ENCODE data around the gene AVPI1. TPM values are rescaled to one million over a fixed set of nuclear protein-coding genes. Genes with fewer than 3 reads are reported as not detected.
"Not testable (repeated sequence)": the region's sequence is repeated elsewhere in the genome, so short reads cannot be mapped to it uniquely, and the experiment has no call there.

AVPI1 gene
- total RNA-seq, 4 donors from 2014 or later = 34.2 to 136 (median 45.4) TPM

GRCh38 chr10:97640174-97640867, 46.7 kb downstream of the AVPI1 start, which contains the start of gene PI4K2A:
Gene PI4K2A (plus strand): TSS chr10:97640671. CDS start chr10:97640743, 72 bp downstream.
- H3K36me3 ChIP-seq = peaks cover 0 to 15% of the 10 kb centered on the region in 2 donors
- H3K27ac ChIP-seq = peak within 1 kb of the TSS; percentile 76 to 94 (median 91)
- no peaks in the 10 kb centered on the region for H3K9me3 ChIP-seq
- 5% methylated on average over 18 to 24 of the region's 54 CpGs for WGBS, 2 donors (ENCODE audit: low coverage in 1 of 2)
- peaks cover 3 to 24% (median 8%) of the 10 kb centered on the region in 3 donors for H3K4me1 ChIP-seq
- H3K4me3 ChIP-seq = peak within 1 kb of the TSS; percentile 67 to 69
- ATAC-seq = peak; percentile 99
- TF ChIP-seq CTCF (IDR thresholded peaks at IDR 0.05) = peak in 1 of 4 experiments; percentile 10
- TF ChIP-seq POLR2A (IDR thresholded peaks at IDR 0.05) = peak; percentile 86 to 89
- no peak for TF ChIP-seq EP300 (IDR thresholded peaks at IDR 0.05)
- peak; percentile 82 for TF ChIP-seq POLR2AphosphoS5 (IDR thresholded peaks at IDR 0.05)
- H3K27me3 ChIP-seq = no peaks in the 10 kb centered on the region

DNA sequence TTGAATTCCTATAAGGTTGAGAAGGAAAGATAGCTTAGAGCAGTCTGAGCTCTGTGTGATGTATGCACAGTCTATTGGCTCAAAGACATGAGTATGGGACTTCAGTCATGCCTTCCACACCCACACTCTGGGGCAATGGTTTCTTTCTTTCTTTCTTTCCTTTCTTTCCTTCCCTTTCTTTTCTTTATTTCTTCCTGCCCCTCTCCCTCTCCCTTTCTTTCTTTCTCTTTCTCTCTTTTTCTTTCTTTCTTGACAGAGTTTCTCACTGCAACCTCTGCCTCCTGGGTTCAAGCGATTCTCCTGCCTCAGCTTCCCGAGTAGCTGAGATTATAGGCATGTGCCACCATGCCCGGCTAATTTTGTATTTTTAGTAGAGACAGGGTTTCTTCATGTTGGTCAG, 48.0 kb downstream of the AVPI1 start:
- ATAC-seq, H3K4me3 ChIP-seq, H3K9me3 ChIP-seq, H3K27me3 ChIP-seq, H3K36me3 ChIP-seq, H3K27ac ChIP-seq: not testable (repeated sequence)
- H3K4me1 ChIP-seq = peaks cover 3 to 24% (median 8%) of the 10 kb centered on the region in 3 donors
- 69% methylated on average over 2 of the region's 3 CpGs; no CpG with 5 or more reads in 1 of the 2 donors for WGBS, 2 donors (ENCODE audit: low coverage in 1 of 2)

DNA sequence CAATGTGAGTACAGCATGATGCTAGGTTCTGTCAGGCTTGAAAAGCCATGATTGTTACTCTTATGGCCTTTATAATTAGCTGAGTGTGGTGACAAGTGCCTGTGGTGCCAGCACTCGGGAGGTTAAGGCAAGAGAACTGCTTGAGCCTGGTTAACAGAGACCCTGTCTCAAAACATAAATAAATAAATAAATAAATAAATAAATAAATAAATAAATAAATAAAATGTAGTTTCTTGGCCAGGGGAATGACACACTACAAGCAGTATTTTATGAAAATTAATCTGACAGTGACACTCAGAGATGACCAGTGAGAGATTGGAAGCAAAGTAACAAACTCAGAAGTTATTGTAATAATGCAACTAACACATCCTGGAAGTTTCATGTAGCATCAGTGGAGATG, 51.5 kb downstream of the AVPI1 start:
- no peaks in the 10 kb centered on the region for H3K36me3 ChIP-seq
- no peak for TF ChIP-seq POLR2A (IDR thresholded peaks at IDR 0.05)
- TF ChIP-seq CTCF (IDR thresholded peaks at IDR 0.05) = no peak
- TF ChIP-seq POLR2AphosphoS5 (IDR thresholded peaks at IDR 0.05) = no peak
- TF ChIP-seq EP300 (IDR thresholded peaks at IDR 0.05) = no peak

DNA sequence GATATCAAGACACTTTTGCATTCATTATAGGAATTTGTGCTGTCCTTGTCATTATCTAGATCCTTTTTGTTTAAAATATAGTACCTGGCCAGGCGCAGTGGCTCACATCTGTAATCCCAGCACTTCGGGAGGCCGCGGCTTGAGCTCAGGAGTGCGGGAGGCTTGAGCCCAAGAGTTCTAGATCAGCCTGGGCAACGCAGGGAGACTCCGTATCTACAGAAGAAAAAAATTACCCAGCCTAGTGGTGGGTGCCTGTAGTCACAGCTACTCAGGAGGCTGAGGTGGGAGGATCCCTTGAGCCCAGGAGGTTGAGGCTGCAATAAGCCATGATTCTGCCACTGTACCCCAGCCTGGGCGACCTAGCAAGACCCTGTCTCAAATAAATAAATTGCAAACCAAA, 53.1 kb downstream of the AVPI1 start:
- H3K27me3 ChIP-seq = no peaks in the 10 kb centered on the region
- TF ChIP-seq POLR2AphosphoS5 (IDR thresholded peaks at IDR 0.05) (no peak), CTCF (IDR thresholded peaks at IDR 0.05) (peak in 2 of 4 experiments; percentile 20 to 39), EP300 (IDR thresholded peaks at IDR 0.05) (no peak), POLR2A (IDR thresholded peaks at IDR 0.05) (no peak)
- peak overlapping the region; percentile 55 to 82 for H3K4me3 ChIP-seq
- H3K36me3 ChIP-seq = no peaks in the 10 kb centered on the region
- no peaks in the 10 kb centered on the region for H3K9me3 ChIP-seq
- no peak for ATAC-seq
- peak overlapping the region in 3 of 4 donors; percentile 73 to 77 (median 77) for H3K27ac ChIP-seq
- H3K4me1 ChIP-seq = peaks cover 0 to 18% (median 4%) of the 10 kb centered on the region in 3 donors
- no CpG with 5 or more reads among the region's 8 CpGs for WGBS, 2 donors (ENCODE audit: low coverage in 1 of 2)

More for the DNA sequence above, 51.5 kb downstream of the AVPI1 start:
- H3K27me3 ChIP-seq = no peaks in the 10 kb centered on the region
- no peak for ATAC-seq
- no peak overlapping the region for H3K27ac ChIP-seq
- H3K9me3 ChIP-seq = no peaks in the 10 kb centered on the region
- H3K4me3 ChIP-seq = no peak overlapping the region
- H3K4me1 ChIP-seq = peaks cover 0 to 18% (median 4%) of the 10 kb centered on the region in 3 donors
- WGBS, 2 donors (ENCODE audit: low coverage in 1 of 2) = 83 to 100% methylated on average over 1 of the region's 1 CpG

DNA sequence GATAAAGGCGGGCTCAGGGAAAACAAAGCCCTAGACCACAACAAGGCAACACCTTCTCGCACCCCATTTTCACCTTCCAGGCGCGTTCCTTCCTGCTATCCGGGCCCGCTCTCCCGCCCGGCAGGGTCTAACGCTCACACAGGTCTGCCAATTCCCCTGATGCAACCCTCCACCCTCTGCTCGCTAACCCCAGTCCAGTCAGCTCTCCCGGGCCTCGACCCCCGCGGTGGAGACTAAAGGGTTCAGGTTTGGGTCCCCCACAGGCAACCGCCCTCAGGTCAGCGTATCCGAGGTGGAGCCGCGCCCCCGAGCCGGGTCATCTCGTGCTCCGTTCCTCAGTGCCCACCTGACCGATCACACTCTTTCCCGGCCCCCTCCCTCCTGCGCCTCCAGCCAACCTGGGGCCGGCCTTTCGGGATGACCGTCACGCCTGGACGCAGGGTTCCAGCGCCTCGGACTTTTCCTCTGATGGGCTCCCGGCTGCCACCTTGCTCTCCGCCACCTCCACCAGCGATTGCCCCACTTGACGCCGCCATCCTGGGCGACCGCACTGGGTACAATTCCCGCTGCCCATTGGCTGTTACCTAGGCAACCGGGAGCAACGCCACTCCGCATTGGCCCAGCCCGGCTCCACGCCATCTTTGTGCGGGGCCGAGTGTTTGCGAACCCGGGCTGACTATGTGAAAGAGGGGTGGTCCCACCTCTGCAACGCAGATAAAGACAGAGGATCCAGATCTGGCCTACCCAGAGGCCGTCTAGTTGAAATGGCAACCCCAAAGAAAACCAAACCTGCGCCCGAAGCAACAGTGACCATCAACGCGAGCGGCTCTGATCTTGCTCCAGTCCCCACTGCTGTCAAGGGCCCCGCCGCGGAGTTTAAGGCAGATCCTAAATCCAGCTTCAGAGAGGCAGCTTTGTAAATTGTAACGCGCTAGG, 53.8 kb downstream of the AVPI1 start, which contains the start of gene MORN4:
MORN4 (minus strand) TSS at position 552 of the 936 bp plus-strand sequence. CDS start 13,847 bp downstream, outside the sequence.
- no peaks in the 10 kb centered on the region for H3K9me3 ChIP-seq
- H3K4me3 ChIP-seq = peak within 1 kb of the TSS; percentile 55 to 82
- WGBS, 2 donors (ENCODE audit: low coverage in 1 of 2) = 2 to 4% methylated on average over 8 to 14 of the region's 62 CpGs
- peaks cover 0 to 18% (median 4%) of the 10 kb centered on the region in 3 donors for H3K4me1 ChIP-seq
- TF ChIP-seq POLR2AphosphoS5 (IDR thresholded peaks at IDR 0.05) (peak; percentile 21), CTCF (IDR thresholded peaks at IDR 0.05) (peak in 1 of 4 experiments; percentile 24), EP300 (IDR thresholded peaks at IDR 0.05) (no peak)
- ATAC-seq = peak; percentile 99
- no peaks in the 10 kb centered on the region for H3K27me3 ChIP-seq
- H3K36me3 ChIP-seq = no peaks in the 10 kb centered on the region
- peak within 1 kb of the TSS in 3 of 4 donors; percentile 73 to 77 (median 77) for H3K27ac ChIP-seq

Data from gastroesophageal sphincter (tissue), 4 donors.